Stimulated activated CD8-positive, alpha-beta memory T cell treated with anti-CD3 and anti-CD28 coated beads, Interleukin-15, amount 100 ng/mL, for 48 hours (primary cell): ENCODE measurements around the gene ZNF324.

Source experiments
- DNase-seq, 2 donors: peaks; one replicate each; pipeline ENCODE4 v3.0.0-alpha.2; 2020; ENCODE audit warnings: low read depth in 2 of 2

ZNF324 gene

GRCh38 chr19:58522709-58523108, 55.8 kb downstream of the ZNF324 start:
- no peak for DNase-seq
